B cell (primary cell): ENCODE data around the gene COL4A6.

ENCODE experiments used
- CTCF ChIP-seq: fragments of 200-600 bp; IDR thresholded peaks from one replicate; pipeline ENCODE4 v1.8.0; 2022; ENCODE audit warnings: antibody characterized with exemption, mild to moderate bottlenecking
- EZH2 ChIP-seq: IDR thresholded peaks from 2 replicates; pipeline ENCODE4 v1.6.1; 2012; ENCODE audit warnings: borderline replicate concordance, low read depth, mild to moderate bottlenecking, moderate library complexity, low read length; ENCODE audit not compliant: insufficient read depth, poor library complexity, severe bottlenecking

GRCh38 chrX:108270739-108271396 lies 167.4 kb downstream of the COL4A6 start:
- TF ChIP-seq CTCF (no peak), EZH2 (no peak)
